Measurements from ENCODE around the gene ARHGAP15. TPM values are rescaled to one million over a fixed set of nuclear protein-coding genes. Genes with fewer than 3 reads are reported as not detected.

ARHGAP15 gene
- total RNA-seq, result 20.8 TPM

DNA sequence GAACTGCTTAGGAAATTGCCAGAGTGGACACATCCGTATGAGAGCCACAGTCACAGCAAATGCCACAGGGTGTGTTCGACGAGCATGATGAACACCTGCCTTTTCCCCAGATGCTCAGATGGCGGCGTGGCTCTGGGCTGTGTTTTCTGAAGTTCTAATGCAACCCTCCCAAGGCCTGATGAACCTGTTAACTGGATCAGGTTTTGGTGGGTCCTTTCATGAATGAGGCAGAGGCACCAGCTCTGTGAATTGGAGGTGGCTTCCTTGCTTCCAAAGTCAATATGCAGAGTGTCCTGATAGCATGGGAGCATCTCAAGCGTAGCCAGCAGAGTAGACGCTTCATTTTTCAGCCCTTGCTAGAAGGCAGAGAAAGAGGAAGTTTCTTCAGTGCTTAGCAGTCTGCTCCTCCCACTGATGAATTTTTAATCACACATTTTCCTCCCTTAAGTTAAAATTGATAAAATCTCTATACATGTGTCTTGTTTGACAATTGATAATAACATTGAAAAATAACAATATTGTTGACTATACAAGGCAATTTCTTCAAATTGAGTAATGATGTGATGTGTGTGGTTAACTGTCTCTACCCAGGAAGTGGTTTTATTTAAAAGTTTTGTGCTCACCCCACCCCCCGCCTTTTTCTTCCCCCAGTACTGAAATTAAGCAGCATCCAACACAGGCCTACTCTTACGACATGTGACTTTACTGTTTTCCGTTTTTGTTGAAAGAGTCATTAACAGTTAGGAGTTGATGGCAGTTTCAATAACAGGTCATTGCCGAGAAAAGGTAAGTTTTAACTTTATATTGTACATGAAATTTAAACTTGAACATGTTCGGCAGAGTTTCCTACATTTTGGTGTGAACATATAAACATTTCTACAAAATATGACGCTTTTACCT, at the start of gene ARHGAP15:
TSS of gene ARHGAP15 (plus strand) at position 739 of the 900 bp plus-strand sequence.

Measured in camera-type eye (tissue), 1 donor.